Measurements from ENCODE around the gene KBTBD7.
"Not testable (repeated sequence)": the region's sequence is repeated elsewhere in the genome, so short reads cannot be mapped to it uniquely, and the experiment has no call there.

KBTBD7 gene

DNA sequence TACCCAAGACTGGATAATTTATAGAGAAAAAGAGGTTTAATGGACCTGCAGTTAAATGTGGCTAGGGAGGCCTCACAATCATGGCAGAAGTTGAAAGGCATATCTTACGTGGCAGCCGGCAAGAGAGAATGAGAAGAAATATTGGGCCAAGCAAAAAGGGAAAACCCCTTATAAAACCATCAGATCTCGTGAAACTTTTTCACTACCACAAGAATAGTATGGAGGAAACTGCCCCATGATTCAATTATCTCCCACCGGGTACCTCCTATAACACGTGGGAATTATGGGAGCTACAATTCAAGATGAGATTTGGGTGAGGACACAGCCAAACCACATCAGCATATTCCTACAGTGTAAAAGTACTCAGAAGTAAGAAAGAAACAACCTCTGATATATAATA, 4.7 kb upstream of the KBTBD7 start:
- DNase-seq (ENCODE audit: extremely low read depth in 1 of 2, low read depth in 1 of 2): no peak

DNA sequence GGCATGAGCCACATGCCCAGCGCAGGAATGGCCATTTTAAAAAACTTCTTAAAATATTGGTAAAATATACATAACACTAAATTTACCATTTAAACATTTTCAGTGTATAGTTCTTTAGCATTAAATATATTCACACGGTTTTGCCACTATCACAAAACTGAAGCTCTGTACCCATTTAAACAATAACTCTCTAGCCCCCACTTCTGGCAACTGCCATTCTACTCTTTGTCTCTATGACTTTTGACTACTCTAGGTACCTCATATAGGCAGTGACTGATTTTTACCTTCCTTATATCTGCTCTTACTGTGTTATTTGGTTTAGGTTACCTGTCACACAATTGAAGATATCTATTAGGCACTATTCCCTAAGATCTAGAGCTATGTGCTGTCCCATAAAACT, 2.3 kb upstream of the KBTBD7 start:
- no peak for DNase-seq (ENCODE audit: extremely low read depth in 1 of 2, low read depth in 1 of 2)

DNA sequence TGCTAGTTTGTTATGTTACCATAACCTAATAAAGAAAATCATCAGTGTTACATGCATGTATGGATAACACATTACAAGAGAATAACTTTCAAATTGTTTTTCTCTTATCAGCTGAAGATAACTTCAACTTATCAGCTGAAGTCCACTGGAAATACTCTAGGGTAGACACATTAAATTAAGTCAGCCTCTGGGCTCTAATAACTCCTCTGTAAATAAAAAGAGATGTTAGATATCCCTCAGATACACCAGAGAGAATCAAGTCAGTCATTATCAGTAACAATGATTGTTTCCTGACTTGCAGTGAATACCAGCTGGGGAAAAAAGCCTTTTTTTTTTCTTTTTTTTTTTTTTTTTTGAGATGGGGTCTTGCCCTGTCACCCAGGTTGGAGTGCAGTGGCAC, 1.6 kb upstream of the KBTBD7 start:
- DNase-seq (ENCODE audit: extremely low read depth in 1 of 2, low read depth in 1 of 2): no peak

DNA sequence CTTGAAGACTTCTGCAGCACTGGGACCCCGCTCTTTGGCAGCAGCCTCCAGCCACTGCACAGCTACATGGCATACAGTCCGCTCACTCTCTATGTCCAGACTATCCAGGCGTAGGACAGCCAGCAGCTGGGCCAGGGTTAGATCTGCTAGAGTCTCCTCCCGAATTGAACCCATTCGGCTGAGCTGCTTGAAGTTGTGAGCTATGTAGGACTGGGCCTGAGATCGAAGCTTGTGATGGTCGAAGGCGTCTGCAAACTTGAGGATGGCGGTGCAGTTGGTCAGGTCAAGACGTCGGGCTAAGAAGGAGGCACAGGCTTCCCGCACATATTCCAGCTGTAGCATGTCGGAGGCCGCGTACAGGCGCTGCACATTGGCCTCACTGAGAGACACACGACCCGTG, 900 bp downstream of the KBTBD7 start:
- no peak for DNase-seq (ENCODE audit: extremely low read depth in 1 of 2, low read depth in 1 of 2)

DNA sequence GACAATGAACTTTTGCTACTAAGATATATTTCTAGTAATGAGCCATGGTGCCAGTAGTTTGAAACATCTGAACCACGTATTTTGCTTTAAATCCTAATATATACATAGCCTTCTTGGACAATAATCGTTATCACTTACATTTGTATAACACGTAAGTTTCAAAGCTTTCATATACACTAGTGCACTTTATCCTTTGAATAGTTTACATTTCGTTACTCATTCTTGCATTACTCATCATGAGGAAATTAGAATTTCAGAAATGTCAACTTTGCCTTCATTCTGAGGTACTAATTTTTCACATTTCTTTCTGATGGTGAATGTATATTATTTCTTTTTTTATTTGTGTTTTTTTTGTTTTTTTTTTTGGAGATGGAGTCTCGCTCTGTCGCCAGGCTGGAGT, 5.8 kb downstream of the KBTBD7 start:
- no peak for DNase-seq (ENCODE audit: extremely low read depth in 1 of 2, low read depth in 1 of 2)

DNA sequence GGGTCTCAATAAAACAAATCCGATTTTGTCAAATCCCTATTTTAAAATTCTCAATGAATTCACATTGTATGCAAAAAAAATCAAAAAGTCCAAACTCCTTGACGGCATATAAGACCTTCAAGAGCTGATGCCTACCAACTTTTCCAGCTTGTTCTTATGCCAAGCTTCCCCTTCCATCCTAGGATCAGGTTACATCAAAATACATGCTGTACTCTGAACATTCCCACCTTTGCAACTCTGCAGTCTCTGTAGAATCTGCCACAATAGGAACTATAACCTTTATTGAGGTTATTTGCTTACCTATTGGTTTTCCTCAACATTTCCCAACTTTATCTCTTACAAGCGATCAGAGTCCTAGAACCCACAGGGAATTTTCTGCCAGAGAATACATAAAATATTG, 7.9 kb downstream of the KBTBD7 start:
- DNase-seq (ENCODE audit: extremely low read depth in 1 of 2, low read depth in 1 of 2): no peak

DNA sequence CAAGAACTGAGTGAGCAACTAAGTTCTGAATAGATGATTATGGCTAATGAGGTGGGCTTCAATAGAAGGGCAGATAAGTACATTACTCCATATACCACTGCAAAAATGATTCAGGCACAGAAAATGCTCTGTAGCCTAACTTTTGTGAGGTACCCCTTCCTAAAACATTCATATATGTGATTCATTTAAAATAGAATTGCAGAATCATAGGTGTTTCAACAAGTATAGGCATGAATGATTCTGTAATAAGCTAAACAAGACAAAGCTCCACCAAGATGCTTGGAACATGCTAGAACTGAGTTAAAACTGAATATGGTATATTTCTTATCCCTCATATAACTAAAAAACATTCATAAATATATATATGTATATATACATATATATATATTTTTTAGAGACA, 12.1 kb downstream of the KBTBD7 start:
- no peak for DNase-seq (ENCODE audit: extremely low read depth in 1 of 2, low read depth in 1 of 2)

DNA sequence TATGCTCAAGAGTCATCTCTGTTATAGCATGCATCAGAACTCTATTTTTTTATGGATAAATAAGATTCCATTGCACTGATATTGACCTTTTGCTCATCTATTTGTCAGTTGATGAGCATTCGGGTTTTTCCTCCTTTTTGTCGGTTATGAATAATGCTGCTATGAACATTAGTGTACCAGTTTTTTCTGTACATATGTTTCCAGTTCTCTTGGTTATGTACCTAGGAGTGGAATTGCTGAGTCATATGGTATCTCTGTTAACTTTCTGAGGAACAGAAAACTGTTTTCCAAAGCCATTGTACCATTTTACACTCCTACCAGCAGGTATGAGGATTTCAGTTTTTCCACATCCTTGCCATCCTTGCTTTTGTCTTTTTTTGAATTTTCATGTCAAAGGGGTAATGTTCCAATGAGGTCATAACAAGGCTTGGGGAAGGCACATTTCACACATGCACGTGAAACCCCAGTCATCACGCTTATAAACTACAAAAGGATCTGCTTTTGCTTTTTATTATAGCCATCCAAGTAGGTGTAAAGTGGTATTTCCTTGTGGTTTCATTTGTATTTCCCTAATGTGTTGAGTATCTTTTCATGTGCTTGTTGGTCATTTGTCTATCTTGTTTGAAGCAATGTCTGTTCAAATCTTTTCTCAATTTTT, 14.6 kb downstream of the KBTBD7 start:
- DNase-seq (ENCODE audit: extremely low read depth in 1 of 2, low read depth in 1 of 2): no peak

DNA sequence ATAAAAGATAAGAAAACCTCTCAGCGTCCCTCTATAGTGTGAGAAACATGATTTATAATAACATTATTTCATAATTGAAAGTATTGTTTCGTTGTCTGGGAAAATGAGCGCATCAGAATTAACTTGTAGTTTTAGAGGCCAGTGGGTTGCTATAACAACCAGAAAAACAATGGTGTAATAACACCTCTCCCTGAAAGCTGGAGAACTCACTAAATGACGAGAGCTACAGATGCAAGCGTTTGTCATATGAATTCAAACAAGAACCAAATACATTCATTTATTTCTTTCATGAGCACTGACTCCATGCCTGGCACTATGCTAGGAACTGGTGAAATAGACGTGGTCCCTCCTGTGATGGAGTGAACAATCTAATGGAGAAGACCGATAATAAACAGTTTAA, 16.3 kb downstream of the KBTBD7 start:
- DNase-seq (ENCODE audit: extremely low read depth in 1 of 2, low read depth in 1 of 2): no peak

DNA sequence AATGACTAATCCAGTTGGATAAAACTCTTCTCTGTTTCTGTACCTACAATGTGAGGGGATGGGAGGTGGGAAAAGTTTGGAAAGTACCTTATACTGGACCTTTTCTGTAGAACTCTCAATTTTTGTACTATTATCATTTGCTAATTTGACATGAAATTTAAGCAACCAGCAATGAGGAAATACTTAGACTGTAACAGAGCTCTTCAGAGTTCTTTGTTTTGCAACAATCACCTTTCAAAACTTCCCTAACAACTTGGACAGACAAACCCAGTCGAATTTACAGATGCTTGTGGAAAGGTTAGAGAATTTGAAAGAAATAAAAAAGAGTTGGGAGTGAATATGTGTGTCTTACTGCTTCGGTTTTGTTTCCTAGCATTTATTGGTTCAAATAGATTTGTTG, 16.8 kb downstream of the KBTBD7 start:
- no peak for DNase-seq (ENCODE audit: extremely low read depth in 1 of 2, low read depth in 1 of 2)

DNA sequence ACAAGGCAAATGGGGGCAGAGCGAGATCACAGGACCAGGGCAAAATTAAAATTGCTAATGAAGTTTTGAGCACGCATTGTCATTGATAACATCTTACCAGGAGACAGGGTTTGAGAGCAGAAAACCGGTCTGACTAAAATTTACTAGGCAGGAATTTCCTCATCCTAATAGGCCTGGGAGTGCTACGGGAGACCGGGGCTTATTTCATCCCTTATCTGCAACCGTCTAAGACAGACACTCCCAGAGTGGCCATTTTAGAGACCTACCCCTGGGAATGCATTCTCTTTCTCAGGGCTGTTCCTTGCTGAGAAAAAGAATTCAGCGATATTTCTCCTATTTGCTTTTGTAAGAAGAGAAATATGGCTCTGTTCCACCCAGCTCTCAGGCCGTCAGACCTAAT, 18.8 kb downstream of the KBTBD7 start:
- DNase-seq (ENCODE audit: extremely low read depth in 1 of 2, low read depth in 1 of 2): not testable (repeated sequence)

DNA sequence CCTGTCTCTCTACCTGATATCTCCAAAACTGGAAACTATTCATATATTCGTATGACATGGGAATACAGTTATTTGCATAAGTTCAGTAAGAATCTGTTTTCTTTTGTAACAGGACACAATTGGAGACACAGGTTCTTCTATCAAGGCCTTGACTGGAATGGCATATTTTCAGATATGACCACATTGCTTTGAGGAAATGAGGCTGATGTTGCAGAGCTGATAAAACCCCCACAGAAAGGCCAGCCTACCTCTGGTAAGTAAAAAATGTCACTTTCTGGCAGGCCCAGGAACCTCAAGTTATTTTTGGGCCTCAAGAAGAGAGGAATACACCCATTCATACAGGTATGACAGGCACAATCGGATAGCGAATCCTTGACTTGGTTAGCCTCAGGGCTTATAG, 32.2 kb downstream of the KBTBD7 start:
- no peak for DNase-seq (ENCODE audit: extremely low read depth in 1 of 2, low read depth in 1 of 2)

DNA sequence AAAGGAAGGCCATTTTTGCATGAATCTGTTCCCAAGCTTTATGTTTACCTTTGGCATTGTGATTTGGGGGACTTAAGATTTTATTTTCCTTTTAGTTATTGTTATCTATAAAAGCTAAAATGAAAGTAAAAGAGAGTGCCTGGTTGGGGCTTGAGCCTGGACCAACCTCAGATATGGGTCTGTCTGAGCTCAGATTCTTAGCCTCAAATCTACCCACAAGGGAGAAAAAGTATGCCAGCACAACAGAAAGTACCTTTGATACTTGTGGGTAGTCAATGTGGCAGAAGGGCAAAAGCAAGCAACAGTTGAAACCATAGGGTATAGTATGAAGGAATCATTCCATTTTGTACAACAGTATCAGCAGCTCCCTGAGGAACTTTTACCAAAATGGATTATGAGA, 35.2 kb downstream of the KBTBD7 start:
- no peak for DNase-seq (ENCODE audit: extremely low read depth in 1 of 2, low read depth in 1 of 2)

DNA sequence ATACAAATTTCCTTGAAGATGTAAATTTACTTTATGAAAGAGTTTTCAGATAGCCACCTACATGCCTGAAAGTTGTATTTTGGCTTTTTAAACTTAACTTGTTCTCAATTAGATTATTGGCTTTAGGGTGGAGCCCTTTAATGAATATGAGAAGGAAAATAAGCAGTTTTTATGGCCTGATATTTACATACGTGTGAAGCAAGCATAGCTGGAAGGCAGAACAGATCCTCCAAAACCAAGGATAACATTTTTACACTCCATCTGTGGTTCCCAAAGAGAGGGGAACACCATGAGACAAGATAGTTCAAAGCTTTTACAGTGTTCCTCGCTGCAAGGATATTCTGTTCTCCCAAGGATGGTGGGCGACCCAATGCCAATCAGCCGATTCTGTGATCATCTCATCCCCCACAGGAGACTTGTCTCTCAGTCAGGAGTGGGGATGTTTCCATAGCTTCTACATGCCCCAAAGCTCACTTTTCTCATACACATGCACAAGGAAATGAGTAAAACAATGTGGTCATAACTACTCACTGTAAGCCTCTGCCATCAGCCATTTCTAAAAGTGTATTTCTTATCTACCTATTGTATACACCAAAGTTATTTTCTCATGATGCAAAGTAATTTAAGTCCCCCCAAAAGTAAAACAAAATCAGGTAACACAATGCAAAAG, 37.2 kb downstream of the KBTBD7 start:
- no peak for DNase-seq (ENCODE audit: extremely low read depth in 1 of 2, low read depth in 1 of 2)

DNA sequence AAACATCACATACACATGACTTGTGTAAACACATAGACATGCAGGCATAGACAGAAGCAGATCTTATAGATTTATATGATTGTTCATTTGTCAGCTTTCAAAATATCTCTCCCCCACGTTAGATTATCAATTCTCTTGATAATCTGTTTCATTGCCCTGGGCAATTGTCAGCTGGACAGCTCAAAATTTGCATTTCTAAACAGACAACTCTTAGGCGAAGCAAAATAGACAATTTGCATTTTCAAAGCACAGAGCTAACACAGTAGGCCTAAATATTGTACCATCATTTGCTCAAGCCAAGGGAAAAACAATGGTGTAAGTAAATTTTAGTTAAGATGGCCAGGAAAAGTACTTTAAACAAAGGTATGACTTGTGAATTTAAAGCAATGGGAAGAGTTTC, 37.7 kb downstream of the KBTBD7 start:
- no peak for DNase-seq (ENCODE audit: extremely low read depth in 1 of 2, low read depth in 1 of 2)

DNA sequence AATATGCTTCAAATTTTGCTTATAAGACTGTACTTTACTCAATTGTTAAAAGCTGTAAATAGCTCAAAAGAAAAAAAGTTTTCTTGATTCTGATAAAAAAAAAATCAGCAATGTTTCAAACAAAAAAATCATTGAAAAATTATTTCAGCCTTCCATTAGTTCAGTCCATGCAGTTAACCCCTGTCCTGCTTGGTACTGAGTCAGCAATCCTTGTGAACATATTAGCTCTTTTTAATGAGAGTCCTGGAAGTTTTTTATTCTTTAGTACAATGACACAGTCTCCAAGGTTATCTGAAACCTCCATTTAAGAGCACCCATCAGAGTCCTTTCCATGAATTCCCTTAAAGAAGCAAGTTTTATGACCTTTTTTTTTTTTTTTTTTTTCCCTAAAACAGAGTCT, 40.3 kb downstream of the KBTBD7 start:
- no peak for DNase-seq (ENCODE audit: extremely low read depth in 1 of 2, low read depth in 1 of 2)

DNA sequence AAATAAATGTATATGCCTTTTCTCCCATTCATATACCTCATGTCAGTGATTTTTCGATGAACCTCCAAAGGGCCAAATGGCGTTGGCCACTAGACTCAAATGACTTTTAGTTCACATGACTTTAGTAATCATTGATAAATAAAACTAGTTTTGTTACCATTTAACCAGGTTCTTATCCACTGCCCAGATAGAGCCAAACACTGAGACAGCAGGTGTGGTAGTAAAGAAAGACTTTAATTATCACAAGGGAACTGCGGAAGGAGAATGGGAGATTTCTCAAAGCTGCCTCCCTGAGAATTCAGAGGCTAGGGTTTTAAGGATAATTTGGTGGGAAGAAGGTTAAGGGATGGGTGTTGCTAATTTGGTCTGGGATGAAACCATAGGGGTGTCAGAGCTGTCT, 42.4 kb downstream of the KBTBD7 start:
- DNase-seq (ENCODE audit: extremely low read depth in 1 of 2, low read depth in 1 of 2): no peak

DNA sequence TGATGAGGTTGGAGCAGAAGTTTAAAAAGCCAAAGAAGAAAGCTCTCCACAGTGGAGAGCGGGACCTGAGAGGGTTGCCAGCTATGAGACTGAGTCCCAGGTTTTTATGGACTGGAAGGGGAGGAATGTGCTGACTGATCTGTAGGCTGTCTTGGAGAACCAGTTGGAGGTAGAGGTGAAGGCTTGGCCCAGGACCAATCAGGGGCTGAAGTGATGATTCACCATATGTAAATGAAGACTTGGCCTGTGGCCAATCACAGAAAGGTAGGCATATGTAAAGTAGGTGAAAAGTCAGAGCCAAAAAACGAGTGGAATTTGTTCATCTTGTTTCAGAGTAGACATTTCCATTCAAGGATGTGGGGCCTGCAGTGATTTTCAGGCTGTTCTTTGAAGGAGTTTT, 44.3 kb downstream of the KBTBD7 start:
- DNase-seq (ENCODE audit: extremely low read depth in 1 of 2, low read depth in 1 of 2): no peak

DNA sequence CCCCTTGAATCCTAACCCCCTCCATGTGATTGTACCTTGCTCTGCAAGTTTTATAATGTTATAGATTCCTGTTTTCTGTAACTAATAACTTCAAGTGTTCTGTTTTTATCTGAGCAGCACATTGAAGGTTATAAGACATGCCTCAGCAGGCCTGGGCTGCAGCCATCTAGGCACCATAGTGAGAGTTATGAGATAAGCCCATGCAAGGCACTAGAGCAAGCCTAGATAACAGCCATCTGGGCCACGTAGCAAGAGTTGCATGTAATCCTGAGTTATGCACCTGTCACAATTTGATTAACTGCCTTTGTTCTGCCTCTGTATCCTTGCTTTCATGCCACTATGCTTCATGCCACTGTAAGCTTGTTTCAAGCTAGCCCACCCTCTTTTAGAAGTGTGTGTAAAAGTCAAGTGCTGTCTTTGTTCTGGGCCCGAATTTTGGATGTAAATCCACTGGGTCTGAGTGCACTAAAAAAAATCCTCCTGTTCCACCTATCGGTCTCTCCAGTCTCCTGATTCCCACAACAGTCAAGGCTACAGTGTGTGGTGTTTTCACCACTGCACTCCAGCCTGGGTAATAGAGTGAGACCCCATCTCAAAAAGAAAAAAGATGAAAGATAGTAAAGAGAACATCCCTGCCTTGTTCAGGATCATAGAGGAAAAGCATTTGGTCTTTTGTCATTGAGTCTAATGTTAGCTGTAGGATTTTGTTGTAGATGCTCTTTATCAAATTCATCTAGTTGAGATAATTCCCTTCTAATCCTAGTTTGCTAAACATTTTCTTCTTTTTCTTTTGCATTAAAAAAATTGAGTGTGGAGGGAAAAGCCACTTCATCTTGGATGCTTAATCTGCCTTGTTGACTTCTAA, 45.7 kb downstream of the KBTBD7 start:
- no peak for DNase-seq (ENCODE audit: extremely low read depth in 1 of 2, low read depth in 1 of 2)

DNA sequence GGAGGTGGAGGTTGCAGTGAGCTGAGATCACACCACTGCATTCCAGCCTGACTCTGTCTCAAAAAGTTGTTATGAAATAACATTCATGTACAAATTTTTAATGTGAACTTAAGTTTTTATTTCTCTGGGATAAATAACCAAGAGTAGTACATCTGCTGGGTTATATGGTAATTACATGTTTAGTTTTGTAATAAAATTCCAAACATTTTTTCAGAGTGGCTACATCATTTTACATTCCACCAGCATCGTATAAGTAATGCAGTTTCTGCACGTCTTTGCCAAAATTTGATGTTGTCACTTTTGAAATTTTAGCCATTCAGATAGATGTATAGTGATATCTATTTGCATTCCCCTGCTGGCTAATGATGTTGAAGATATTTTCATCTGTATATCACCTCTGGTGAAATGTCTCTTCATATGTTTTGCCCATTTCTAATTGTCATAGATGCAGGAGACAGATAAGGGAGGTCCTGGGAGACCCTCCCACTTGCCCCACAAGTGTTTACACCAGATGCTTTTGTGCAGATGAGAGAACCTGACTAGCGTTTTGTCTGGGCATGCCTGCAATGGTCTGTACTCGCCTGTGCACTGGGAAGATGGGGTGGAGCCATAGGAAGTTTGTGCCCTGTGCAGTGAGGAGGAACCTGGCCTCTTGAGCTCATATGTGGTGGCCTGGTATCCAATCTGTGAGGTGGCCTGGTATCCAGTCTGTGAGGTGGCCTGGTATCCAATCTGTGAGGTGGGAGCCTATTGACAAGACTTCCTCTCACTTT, 49.0 kb downstream of the KBTBD7 start:
- DNase-seq (ENCODE audit: extremely low read depth in 1 of 2, low read depth in 1 of 2): no peak

DNA sequence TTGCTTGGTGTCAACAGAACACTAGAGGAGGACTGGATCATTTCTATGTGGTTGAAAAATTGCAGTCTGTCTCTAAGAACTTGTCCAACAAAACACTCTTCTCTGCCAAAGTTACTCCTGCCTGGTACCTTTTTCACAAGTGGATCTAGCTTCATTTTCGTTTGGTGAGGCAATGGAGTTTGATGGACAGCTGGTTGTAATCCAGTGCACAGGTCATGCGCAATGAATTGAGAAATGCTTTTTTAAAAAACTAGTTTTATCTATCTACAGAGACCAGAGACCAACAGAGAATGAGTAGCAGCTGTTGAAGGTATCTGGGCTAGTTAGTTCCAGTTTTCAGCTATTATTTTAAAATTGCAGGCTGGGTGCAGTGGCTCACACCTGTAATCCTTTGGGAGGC, 49.8 kb downstream of the KBTBD7 start:
- no peak for DNase-seq (ENCODE audit: extremely low read depth in 1 of 2, low read depth in 1 of 2)

Measured in activated CD8-positive, alpha-beta memory T cell treated with anti-CD3 and anti-CD28 coated beads for 1 hour (primary cell).